Smooth muscle cell of the brain vasculature (primary cell): ENCODE measurements around the gene CBLB.

Experiments
- DNase-seq: peaks from one replicate; pipeline ENCODE4 v3.0.0-alpha.2; 2012; ENCODE audit warnings: low read depth, low spot score

CBLB gene

GRCh38 chr3:105618556-105618955, 250.3 kb downstream of the CBLB start:
- DNase-seq = no peak

GRCh38 chr3:105616374-105617121, 252.3 kb downstream of the CBLB start:
- no peak for DNase-seq

GRCh38 chr3:105615814-105616213, 253.0 kb downstream of the CBLB start:
- no peak for DNase-seq

- no peak for DNase-seq
These were observed 254.4 kb downstream of the CBLB start for GRCh38 chr3:105614288-105615030.

- no peak for DNase-seq
These were observed 255.7 kb downstream of the CBLB start for GRCh38 chr3:105613120-105613519.

- DNase-seq = no peak
These were observed 257.3 kb downstream of the CBLB start for GRCh38 chr3:105611304-105612192.

GRCh38 chr3:105610473-105610872, 258.3 kb downstream of the CBLB start:
- DNase-seq = no peak

- DNase-seq = no peak
These were observed 260.2 kb downstream of the CBLB start for GRCh38 chr3:105608623-105609022.

GRCh38 chr3:105606016-105606415, 262.8 kb downstream of the CBLB start:
- no peak for DNase-seq
